ENCODE data around the gene MLF2. TPM values are rescaled to one million over a fixed set of nuclear protein-coding genes. Genes with fewer than 3 reads are reported as not detected.

MLF2 gene
- total RNA-seq, 1 donor from 2014 or later, result 73.6 TPM

DNA sequence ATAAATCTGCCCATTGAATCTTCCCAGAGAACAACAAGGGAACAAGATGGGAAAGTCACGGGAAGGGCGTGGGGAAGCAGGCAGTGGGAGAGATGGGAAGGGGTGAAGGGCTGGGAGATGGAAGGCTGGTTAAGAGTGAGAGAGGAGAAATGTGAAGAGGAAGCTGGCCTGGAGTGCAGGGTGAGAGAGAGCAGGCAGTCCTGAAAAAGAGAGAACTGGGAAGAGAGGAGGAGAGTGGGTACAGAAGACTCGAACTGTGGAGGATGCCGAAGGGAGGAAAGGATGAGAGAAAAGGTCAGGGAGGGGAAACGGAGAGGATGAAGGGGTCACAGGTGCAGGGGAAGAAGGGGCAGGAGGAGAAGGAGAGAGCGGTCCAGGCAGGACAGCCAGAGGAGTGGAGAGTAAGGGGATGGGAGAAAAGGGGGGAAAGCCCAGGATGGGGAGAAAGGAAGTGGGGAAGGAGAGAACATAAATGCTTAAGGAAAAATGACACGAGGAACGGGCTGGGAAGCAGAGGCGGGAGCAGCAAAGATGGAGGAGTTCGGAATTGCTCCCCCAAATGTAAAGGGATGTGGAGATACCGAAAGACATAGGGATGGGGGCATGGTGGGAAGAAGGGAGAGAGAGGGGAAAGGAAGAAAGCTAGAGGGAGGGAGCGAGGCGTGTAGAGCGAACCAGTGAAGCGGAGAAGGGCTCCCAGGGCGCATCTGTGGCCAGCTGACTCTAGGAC is 53.5 kb downstream of the MLF2 start:
- Histone ChIP-seq H3K27me3 (ENCODE audit: control insufficient read depth in 3 of 3, insufficient read depth in 3 of 3, low read length in 3 of 3) (peaks cover 60 to 83% (median 79%) of the 10 kb centered on the region in 3 donors), H3K9me3 (ENCODE audit: control insufficient read depth in 3 of 3, low read length in 3 of 3) (no peaks in the 10 kb centered on the region), H3K4me3 (ENCODE audit: low read length in 3 of 3) (no peak overlapping the region), H3K36me3 (ENCODE audit: control insufficient read depth in 3 of 3, insufficient read depth in 3 of 3, low read length in 3 of 3) (no peaks in the 10 kb centered on the region), H3K4me1 (ENCODE audit: control insufficient read depth in 3 of 3, insufficient read depth in 3 of 3, low read length in 3 of 3) (peaks cover 4 to 5% (median 5%) of the 10 kb centered on the region in 3 donors), H3K9ac (ENCODE audit: low read depth in 1 of 3, low read length in 3 of 3) (peak overlapping the region in 1 of 3 donors; percentile 19), H3K27ac (ENCODE audit: low read depth, low read length) (no peak overlapping the region)

DNA sequence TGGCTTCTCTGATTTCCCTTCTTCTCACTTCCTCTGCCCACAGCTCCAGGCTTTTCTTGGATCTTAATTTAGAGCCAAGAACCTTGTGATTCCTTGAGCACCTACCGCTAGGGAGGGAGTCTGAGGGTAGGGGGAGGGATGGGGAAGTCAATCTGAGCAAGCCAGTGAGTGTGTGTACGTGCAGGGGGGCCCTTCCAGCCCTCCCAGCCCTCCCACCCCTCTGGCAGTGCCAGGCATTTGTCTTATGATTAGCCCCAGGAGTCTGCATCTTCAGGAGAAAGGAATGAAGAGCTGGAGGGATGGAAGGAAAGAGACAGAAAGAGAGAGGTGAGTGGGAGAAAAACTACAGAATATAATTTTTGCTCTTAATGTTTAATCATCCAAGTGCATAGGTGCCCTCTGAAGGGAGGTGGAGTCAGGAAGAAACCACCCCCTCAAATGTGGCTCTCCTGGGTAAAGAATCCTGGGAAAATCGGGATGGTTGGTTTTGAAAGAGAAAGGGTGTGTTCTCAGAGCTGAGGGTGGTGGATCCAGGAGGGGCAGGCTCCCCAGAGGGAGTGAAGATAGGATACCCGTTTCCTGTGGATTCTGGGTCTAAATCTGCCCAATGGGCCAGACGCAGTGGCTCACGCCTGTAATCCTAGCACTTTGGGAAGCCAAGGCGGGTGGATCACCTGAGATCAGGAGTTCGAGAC is 54.4 kb downstream of the MLF2 start:
- Histone ChIP-seq H3K27me3 (ENCODE audit: control insufficient read depth in 3 of 3, insufficient read depth in 3 of 3, low read length in 3 of 3) (peaks cover 59 to 82% (median 78%) of the 10 kb centered on the region in 3 donors), H3K27ac (ENCODE audit: low read depth, low read length) (no peak overlapping the region), H3K9me3 (ENCODE audit: control insufficient read depth in 3 of 3, low read length in 3 of 3) (no peaks in the 10 kb centered on the region), H3K36me3 (ENCODE audit: control insufficient read depth in 3 of 3, insufficient read depth in 3 of 3, low read length in 3 of 3) (no peaks in the 10 kb centered on the region), H3K4me1 (ENCODE audit: control insufficient read depth in 3 of 3, insufficient read depth in 3 of 3, low read length in 3 of 3) (peaks cover 4 to 5% (median 5%) of the 10 kb centered on the region in 3 donors), H3K4me3 (ENCODE audit: low read length in 3 of 3) (no peak overlapping the region), H3K9ac (ENCODE audit: low read depth in 1 of 3, low read length in 3 of 3) (no peak overlapping the region)

Small RNA genes within 50 kb of the gene (small RNA-seq; reads per million reads assigned to genes)
- gene RNU6-781P, result not detected

Other genes starting within 250 kb of the MLF2 start
- gene GAPDH, start 218.6 kb downstream of the MLF2 start, total RNA-seq, result 5,507 TPM
- 8.9 TPM for gene IFFO1, start 197.1 kb downstream of the MLF2 start, total RNA-seq
- gene NOP2, start 184.8 kb downstream of the MLF2 start, total RNA-seq, result 6.3 TPM
- 211 TPM for gene CHD4, start 145.8 kb downstream of the MLF2 start, total RNA-seq
- gene LPAR5, start 117.2 kb downstream of the MLF2 start, total RNA-seq, result 1.0 TPM
- gene ACRBP, start 105.7 kb downstream of the MLF2 start, total RNA-seq, result 1.0 TPM
- 38.1 TPM for gene ING4, start 90.0 kb downstream of the MLF2 start, total RNA-seq
- 8.4 TPM for gene ZNF384, start 63.8 kb downstream of the MLF2 start, total RNA-seq
- gene PIANP, start 52.3 kb downstream of the MLF2 start, total RNA-seq, result under 0.01 TPM
- gene COPS7A, start 29.1 kb downstream of the MLF2 start, total RNA-seq, result 30.8 TPM
- gene PTMS, start 13.2 kb upstream of the MLF2 start, total RNA-seq, result 40.2 TPM
- gene LAG3, start 19.4 kb upstream of the MLF2 start, total RNA-seq, result not detected
- gene CD4, start 36.4 kb upstream of the MLF2 start, total RNA-seq, result 6.8 TPM
- 8.9 TPM for gene GPR162, start 68.7 kb upstream of the MLF2 start, total RNA-seq
- 19.8 TPM for gene P3H3, start 75.3 kb upstream of the MLF2 start, total RNA-seq
- gene GNB3, start 87.8 kb upstream of the MLF2 start, total RNA-seq, result 3.7 TPM
- 3.1 TPM for gene CDCA3, start 98.1 kb upstream of the MLF2 start, total RNA-seq
- 61.6 TPM for gene USP5, start 99.0 kb upstream of the MLF2 start, total RNA-seq
- gene TPI1, start 114.4 kb upstream of the MLF2 start, total RNA-seq, result 1,878 TPM
- 3.1 TPM for gene SPSB2, start 120.2 kb upstream of the MLF2 start, total RNA-seq
- 12.5 TPM for gene LRRC23, start 151.7 kb upstream of the MLF2 start, total RNA-seq
- 2.6 TPM for gene ENO2, start 161.4 kb upstream of the MLF2 start, total RNA-seq
- gene ATN1, start 174.8 kb upstream of the MLF2 start, total RNA-seq, result 7.3 TPM
- gene RNU7-1, start 190.7 kb upstream of the MLF2 start, total RNA-seq, result not detected
- 205 TPM for gene C12orf57, start 190.9 kb upstream of the MLF2 start, total RNA-seq
- 7.8 TPM for gene PTPN6, start 198.2 kb upstream of the MLF2 start, total RNA-seq
- 273 TPM for gene PHB2, start 217.5 kb upstream of the MLF2 start, total RNA-seq
- 28.2 TPM for gene EMG1, start 217.8 kb upstream of the MLF2 start, total RNA-seq

Measured in skeletal muscle tissue (tissue), 5 donors.